Thyroid gland (tissue), 4 donors: ENCODE results near the gene HIKESHI. TPM values are rescaled to one million over a fixed set of nuclear protein-coding genes. Genes with fewer than 3 reads are reported as not detected.
A peak's percentile ranks its signal among the peaks of the same experiment; 100 is the strongest.

Source experiments
- DNase-seq, 2 donors: peaks; one replicate each; pipeline ENCODE4 v3.0.0-alpha.2; 2019
- H3K27ac ChIP-seq, 3 donors: fragments of 200-600 bp; sonication (generic); 1 replicate in 2 of 3; 2 replicates in 1 of 3; pipeline ENCODE4 v1.5.1; 2016 to 2019; ENCODE audit warnings: mild to moderate bottlenecking in 1 of 3, moderate library complexity in 1 of 3
- H3K27me3 ChIP-seq: fragments of 200-600 bp; sonication (generic); one replicate; pipeline ENCODE4 v1.5.1; 2019
- H3K36me3 ChIP-seq, 2 donors: fragments of 200-600 bp; sonication (generic); one replicate each; pipeline ENCODE4 v1.5.1; 2016 to 2019
- H3K4me1 ChIP-seq, 2 donors: fragments of 200-600 bp; sonication (generic); one replicate each; pipeline ENCODE4 v1.5.1; 2017 to 2019
- H3K4me3 ChIP-seq, 3 donors: fragments of 200-600 bp; sonication (generic); replicated peaks in 1 of 3; 1 replicate in 2 of 3; 2 replicates in 1 of 3; pipeline ENCODE4 v1.5.1; 2016; ENCODE audit warnings: mild to moderate bottlenecking in 1 of 3
- H3K9me3 ChIP-seq: fragments of 200-600 bp; sonication (generic); one replicate; pipeline ENCODE4 v1.5.1; 2017
- POLR2A ChIP-seq, 2 donors: fragments of 450-650 bp; IDR thresholded peaks; one replicate each; pipeline ENCODE4 v1.6.1; 2017; ENCODE audit warnings: antibody characterized with exemption in 2 of 2, mild to moderate bottlenecking in 2 of 2, moderate library complexity in 1 of 2
- WGBS, 2 donors: methylation state at CpG; one replicate each; pipeline ENCODE4 v1.1.5; 2017; 5-methylcytosine and 5-hydroxymethylcytosine counted together
- intact Hi-C: fragments of 100-400 bp; cut with DNase I; formaldehyde crosslinking; loops from one replicate; pipeline ENCODE4 v1.15.1; 2023
- total RNA-seq, 4 donors: library from RNA; depleted of rRNA; stranded (reverse); fragments of >200 nt; gene quantifications; one replicate each; pipeline ENCODE4 v1.2.3, GENCODE V29; 2016
- TF ChIP-seq, protein P1 (sequence below), 6 experiments: fragments of 200-600 bp in 3 of 6; fragments of 450-650 bp in 3 of 6; sonication (generic) in 3 of 6; IDR thresholded peaks; one replicate each; pipeline ENCODE4 v1.5.1; 2016 to 2019; ENCODE audit warnings: antibody characterized with exemption in 6 of 6, mild to moderate bottlenecking in 2 of 6, inconsistent platforms in 1 of 6, moderate library complexity in 1 of 6

HIKESHI gene
- total RNA-seq, 4 donors from 2014 or later, result 32.9 to 53.6 (median 36.9) TPM

DNA sequence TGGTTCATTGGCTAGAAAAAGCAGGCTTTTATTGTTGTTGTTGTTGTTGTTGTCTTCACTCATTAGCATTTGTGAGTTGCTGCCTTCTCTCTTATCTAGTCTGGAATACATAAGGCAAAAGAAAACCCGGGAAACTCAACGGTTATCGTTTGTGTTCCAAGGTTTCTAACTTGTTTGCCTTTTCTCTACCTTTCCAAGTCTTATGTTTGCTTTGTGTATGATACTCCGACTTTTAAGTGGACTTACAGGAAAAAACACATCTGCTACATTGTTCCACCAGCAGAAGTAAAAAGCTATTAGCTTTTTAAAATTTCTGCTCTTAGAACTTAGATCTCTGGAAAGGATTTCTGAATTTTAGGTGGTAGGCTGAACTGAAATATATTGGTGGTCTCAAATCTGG is 27.0 kb upstream of the HIKESHI start:
- no peak for TF ChIP-seq POLR2A (IDR thresholded peaks at IDR 0.05)
- TF ChIP-seq, protein P1, sequence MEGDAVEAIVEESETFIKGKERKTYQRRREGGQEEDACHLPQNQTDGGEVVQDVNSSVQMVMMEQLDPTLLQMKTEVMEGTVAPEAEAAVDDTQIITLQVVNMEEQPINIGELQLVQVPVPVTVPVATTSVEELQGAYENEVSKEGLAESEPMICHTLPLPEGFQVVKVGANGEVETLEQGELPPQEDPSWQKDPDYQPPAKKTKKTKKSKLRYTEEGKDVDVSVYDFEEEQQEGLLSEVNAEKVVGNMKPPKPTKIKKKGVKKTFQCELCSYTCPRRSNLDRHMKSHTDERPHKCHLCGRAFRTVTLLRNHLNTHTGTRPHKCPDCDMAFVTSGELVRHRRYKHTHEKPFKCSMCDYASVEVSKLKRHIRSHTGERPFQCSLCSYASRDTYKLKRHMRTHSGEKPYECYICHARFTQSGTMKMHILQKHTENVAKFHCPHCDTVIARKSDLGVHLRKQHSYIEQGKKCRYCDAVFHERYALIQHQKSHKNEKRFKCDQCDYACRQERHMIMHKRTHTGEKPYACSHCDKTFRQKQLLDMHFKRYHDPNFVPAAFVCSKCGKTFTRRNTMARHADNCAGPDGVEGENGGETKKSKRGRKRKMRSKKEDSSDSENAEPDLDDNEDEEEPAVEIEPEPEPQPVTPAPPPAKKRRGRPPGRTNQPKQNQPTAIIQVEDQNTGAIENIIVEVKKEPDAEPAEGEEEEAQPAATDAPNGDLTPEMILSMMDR (IDR thresholded peaks at IDR 0.05), result no peak
- Histone ChIP-seq H3K27ac (peak overlapping the region in 2 of 3 donors; percentile 32 to 43), H3K36me3 (peaks cover 0 to 8% of the 10 kb centered on the region in 2 donors), H3K4me3 (no peak overlapping the region), H3K9me3 (no peaks in the 10 kb centered on the region), H3K4me1 (peaks cover 14 to 24% of the 10 kb centered on the region in 2 donors), H3K27me3 (no peaks in the 10 kb centered on the region)
- WGBS, 2 donors, result 28 to 42% methylated on average over 4 of the region's 4 CpGs
- DNase-seq, result no peak
- intact Hi-C loops, result no loop called here

DNA sequence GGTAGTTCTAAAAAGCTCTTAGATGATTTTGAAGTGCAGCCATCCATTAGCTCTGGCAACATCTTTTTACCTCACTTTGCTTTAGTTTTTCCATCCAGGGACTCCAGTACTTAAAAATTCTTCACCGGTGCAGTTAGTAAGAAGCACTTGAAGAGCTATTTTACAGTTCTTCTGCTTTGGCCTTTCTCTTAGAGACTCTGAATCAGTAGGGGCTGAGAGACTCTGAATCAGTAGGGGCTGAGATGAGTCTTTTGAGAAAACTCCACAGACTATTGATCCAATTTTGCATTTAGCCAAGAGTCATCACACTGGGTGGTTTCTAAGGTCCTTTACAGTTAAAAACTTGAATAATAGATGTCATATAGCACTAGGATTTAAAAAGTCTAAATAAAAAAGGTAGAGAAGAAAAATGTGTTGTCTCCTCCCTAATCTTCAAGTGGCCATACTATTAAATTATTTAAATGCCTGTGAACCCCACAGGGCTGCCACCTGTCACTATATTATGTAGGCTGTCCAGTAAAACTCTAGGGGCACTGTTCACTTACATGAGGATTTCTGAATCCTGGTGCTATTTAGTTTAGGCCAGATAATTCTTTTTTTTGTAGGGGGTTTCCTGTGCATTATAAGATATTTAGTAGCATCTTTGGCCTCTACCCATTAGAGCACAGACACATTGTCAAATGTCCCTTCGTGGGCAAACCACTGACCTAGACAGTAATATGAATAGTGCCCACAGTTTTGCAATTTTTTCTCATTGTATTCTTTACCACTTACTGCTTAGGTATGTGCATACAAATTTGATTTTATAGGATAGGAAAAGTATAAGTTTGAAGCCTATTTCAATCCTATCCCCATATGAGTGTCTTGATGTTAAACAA is 26.3 kb upstream of the HIKESHI start:
- no peaks in the 10 kb centered on the region for H3K27me3 ChIP-seq
- no peaks in the 10 kb centered on the region for H3K9me3 ChIP-seq
- 66% methylated on average over 2 of the region's 2 CpGs for WGBS, 2 donors
- TF ChIP-seq, protein P1 (IDR thresholded peaks at IDR 0.05), result no peak
- no peak for TF ChIP-seq POLR2A (IDR thresholded peaks at IDR 0.05)
- peak overlapping the region in 2 of 3 donors; percentile 32 to 43 for H3K27ac ChIP-seq
- peaks cover 14 to 24% of the 10 kb centered on the region in 2 donors for H3K4me1 ChIP-seq
- H3K36me3 ChIP-seq, result peaks cover 0 to 8% of the 10 kb centered on the region in 2 donors
- intact Hi-C loops, result no loop called here
- H3K4me3 ChIP-seq, result no peak overlapping the region
- DNase-seq, result no peak

DNA sequence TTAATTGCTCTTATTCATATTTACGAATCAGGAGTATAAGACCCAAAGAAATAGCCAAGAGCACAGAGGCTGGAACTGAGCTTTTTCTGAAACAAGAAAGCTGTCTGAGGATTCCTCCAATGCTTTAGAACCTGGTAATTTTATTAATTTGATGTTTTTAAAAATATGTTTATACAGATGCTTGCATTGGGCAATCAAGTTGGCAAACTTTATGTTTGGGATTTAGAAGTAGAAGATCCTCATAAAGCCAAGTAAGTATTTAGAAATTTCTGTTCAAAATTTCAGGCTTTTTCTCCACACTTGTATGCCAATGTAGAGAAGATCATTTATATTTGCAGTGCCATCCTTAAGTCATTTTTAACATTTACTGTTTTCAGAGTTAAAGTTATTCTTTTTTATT is 24.3 kb upstream of the HIKESHI start:
- no peak overlapping the region for H3K4me3 ChIP-seq
- no peaks in the 10 kb centered on the region for H3K27me3 ChIP-seq
- peaks cover 0 to 8% of the 10 kb centered on the region in 2 donors for H3K36me3 ChIP-seq
- intact Hi-C loops, result no loop called here
- H3K4me1 ChIP-seq, result peaks cover 14 to 24% of the 10 kb centered on the region in 2 donors
- TF ChIP-seq, protein P1 (IDR thresholded peaks at IDR 0.05), result no peak
- TF ChIP-seq POLR2A (IDR thresholded peaks at IDR 0.05), result no peak
- H3K9me3 ChIP-seq, result no peaks in the 10 kb centered on the region
- no peak for DNase-seq
- 96 to 100% methylated on average over 1 of the region's 1 CpG for WGBS, 2 donors
- H3K27ac ChIP-seq, result no peak overlapping the region

DNA sequence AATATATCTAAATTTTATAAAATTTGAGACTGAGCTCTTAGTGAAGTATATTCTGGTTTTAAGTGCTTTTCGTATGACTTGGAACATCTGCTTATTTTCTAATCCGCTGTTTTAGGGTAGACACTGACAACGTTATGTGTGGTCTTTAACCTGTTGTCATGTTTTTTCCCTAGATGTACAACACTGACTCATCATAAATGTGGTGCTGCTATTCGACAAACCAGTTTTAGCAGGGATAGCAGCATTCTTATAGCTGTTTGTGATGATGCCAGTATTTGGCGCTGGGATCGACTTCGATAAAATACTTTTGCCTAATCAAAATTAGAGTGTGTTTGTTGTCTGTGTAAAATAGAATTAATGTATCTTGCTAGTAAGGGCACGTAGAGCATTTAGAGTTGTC is 23.8 kb upstream of the HIKESHI start:
- Histone ChIP-seq H3K36me3 (peaks cover 0 to 8% of the 10 kb centered on the region in 2 donors), H3K27me3 (no peaks in the 10 kb centered on the region), H3K4me1 (peaks cover 14 to 24% of the 10 kb centered on the region in 2 donors), H3K27ac (no peak overlapping the region), H3K4me3 (no peak overlapping the region), H3K9me3 (no peaks in the 10 kb centered on the region)
- intact Hi-C loops, result no loop called here
- TF ChIP-seq, protein P1 (IDR thresholded peaks at IDR 0.05), result no peak
- TF ChIP-seq POLR2A (IDR thresholded peaks at IDR 0.05), result no peak
- DNase-seq, result no peak
- WGBS, 2 donors, result 97 to 98% methylated on average over 8 of the region's 8 CpGs

DNA sequence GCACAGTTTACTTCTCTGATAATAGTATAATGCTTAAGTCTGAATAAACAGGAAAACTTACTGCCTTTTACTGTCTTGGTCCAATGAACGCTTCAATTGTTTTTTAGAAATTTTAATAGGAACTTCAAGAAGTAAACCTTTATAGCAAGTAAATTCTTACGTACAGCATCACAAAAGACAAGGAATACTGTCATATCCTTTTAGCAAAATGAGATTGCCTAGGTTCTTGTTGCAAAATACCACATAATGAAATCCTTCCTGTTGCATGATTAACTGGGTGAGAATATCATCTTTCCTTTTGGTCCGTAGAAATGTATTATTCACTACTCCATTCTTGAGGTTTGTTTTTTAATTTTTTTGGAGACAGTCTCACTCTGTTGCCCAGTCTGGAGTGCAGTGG is 22.3 kb upstream of the HIKESHI start:
- Histone ChIP-seq H3K4me1 (peaks cover 9 to 19% of the 10 kb centered on the region in 2 donors), H3K27me3 (no peaks in the 10 kb centered on the region), H3K9me3 (no peaks in the 10 kb centered on the region), H3K4me3 (no peak overlapping the region), H3K27ac (no peak overlapping the region), H3K36me3 (peaks cover 0 to 10% of the 10 kb centered on the region in 2 donors)
- no peak for TF ChIP-seq POLR2A (IDR thresholded peaks at IDR 0.05)
- 93 to 99% methylated on average over 3 of the region's 3 CpGs for WGBS, 2 donors
- intact Hi-C loops, result no loop called here
- DNase-seq, result no peak
